Cardiac fibroblast (primary cell): ENCODE results near the gene ACSBG1.

Experiments
- DNase-seq, 2 donors: peaks; one replicate each; pipeline versions ENCODE4 v3.0.0 to v3.0.0-alpha.2; 2010; ENCODE audit warnings: low read depth in 2 of 2
- H3K4me3 ChIP-seq, 2 donors: replicated peaks in 1 of 2; 1 replicate in 1 of 2; 2 replicates in 1 of 2; pipeline ENCODE4 v1.5.1; 2011; ENCODE audit warnings: low read depth in 2 of 2, low read length in 2 of 2, mild to moderate bottlenecking in 2 of 2, moderate library complexity in 1 of 2
- TF ChIP-seq, protein P1 (sequence below): IDR thresholded peaks from one replicate; pipeline ENCODE4 v1.5.1; 2011; ENCODE audit warnings: low read depth, mild to moderate bottlenecking, low read length, inconsistent platforms

Gene ACSBG1

GRCh38 chr15:78179906-78180305, 54.5 kb downstream of the ACSBG1 start:
- TF ChIP-seq, protein P1, sequence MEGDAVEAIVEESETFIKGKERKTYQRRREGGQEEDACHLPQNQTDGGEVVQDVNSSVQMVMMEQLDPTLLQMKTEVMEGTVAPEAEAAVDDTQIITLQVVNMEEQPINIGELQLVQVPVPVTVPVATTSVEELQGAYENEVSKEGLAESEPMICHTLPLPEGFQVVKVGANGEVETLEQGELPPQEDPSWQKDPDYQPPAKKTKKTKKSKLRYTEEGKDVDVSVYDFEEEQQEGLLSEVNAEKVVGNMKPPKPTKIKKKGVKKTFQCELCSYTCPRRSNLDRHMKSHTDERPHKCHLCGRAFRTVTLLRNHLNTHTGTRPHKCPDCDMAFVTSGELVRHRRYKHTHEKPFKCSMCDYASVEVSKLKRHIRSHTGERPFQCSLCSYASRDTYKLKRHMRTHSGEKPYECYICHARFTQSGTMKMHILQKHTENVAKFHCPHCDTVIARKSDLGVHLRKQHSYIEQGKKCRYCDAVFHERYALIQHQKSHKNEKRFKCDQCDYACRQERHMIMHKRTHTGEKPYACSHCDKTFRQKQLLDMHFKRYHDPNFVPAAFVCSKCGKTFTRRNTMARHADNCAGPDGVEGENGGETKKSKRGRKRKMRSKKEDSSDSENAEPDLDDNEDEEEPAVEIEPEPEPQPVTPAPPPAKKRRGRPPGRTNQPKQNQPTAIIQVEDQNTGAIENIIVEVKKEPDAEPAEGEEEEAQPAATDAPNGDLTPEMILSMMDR = no peak
- H3K4me3 ChIP-seq = no peak overlapping the region
- no peak for DNase-seq

DNA sequence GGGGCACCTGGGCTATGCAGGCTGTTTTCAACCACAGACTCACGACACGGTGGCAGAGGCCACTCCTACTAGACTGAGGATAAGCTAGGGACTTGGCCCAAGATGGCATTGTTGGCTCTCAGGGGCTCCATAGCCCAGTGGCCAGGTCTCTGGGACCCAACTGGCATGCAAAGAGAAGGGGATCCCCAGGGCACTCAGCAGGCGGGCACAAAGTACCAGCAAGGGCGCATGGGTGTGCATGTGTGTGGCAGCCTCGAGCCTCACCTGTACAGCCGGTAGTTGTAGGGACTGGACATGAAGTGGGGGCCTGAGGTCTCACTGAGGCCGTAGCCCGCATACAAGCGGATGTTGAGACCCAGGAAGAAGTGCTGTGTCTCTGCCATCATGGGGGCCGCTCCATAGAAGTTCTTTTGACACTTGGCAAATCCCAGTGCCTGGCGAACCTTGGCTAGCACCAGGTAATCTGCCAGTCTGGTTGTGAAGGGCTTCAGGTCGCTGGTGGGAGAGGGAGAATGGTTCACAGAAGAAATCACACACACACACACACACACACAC, 55.0 kb downstream of the ACSBG1 start:
- DNase-seq = no peak
- no peak overlapping the region for H3K4me3 ChIP-seq
- TF ChIP-seq, protein P1 = no peak

DNA sequence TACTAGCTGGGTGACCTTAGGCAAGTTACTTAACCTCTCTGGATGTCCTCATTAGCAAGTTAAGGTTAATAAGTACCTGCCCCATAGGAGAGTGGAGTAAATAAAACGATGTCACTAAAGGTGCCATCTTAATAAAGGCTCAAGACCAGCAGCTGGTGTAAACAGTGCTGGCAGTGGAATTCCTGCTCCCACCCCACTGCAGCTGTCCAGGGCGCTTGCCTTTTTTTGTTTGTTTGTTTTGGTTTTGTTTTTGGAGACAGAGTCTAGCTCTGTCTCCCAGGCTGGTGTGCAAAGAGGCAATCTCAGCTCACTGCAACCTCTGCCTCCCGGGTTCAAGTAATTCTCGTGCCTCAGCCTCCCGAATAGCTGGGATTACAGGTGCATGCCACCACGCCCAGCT, 56.3 kb downstream of the ACSBG1 start:
- no peak for DNase-seq
- TF ChIP-seq, protein P1 = no peak
- no peak overlapping the region for H3K4me3 ChIP-seq

DNA sequence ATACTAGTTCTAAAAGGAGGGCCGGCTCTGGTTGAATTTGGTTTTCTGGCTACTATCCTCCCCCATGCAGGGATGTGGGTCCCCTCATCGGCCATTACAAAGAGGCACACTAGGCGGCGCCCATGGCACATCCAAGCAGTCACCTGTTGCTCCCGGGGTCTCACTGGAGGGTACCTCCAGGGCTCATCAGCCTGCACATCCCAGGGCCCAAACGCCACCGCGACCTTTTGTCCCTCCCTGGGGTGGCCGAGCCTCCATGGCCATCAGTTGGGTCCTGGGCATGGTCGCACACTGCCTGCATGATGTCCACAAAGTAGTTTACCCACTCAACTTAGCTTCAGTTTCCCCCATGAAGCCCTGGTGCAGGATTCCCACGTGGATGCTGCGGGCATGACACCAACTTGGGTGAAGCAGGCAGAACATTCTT, 56.9 kb downstream of the ACSBG1 start:
- peak; percentile 27 to 31 for DNase-seq
- TF ChIP-seq, protein P1 = peak; percentile 76
- no peak overlapping the region for H3K4me3 ChIP-seq

GRCh38 chr15:78175330-78175729, 59.0 kb downstream of the ACSBG1 start:
- TF ChIP-seq, protein P1 = no peak
- no peak overlapping the region for H3K4me3 ChIP-seq
- no peak for DNase-seq

DNA sequence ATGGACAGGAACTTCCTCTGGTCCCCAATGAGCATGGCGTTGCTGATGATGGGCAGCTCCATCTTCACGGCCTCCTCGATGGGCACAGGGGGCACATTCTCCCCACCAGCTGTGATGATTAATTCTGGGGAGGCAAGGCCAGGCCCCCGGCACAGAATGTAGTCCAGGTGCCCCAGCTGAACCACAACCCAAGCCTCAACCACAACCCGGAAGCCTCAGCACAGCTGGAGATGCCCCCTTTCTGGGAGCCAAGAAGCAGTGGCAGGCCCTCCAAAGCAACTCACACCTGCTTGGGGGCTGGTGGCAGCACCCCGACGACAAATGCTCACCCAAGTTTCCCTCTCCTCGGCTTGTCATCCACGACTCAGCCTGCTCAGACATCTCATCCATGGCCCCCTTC, 60.0 kb downstream of the ACSBG1 start:
- H3K4me3 ChIP-seq = no peak overlapping the region
- DNase-seq = no peak
- TF ChIP-seq, protein P1 = no peak

DNA sequence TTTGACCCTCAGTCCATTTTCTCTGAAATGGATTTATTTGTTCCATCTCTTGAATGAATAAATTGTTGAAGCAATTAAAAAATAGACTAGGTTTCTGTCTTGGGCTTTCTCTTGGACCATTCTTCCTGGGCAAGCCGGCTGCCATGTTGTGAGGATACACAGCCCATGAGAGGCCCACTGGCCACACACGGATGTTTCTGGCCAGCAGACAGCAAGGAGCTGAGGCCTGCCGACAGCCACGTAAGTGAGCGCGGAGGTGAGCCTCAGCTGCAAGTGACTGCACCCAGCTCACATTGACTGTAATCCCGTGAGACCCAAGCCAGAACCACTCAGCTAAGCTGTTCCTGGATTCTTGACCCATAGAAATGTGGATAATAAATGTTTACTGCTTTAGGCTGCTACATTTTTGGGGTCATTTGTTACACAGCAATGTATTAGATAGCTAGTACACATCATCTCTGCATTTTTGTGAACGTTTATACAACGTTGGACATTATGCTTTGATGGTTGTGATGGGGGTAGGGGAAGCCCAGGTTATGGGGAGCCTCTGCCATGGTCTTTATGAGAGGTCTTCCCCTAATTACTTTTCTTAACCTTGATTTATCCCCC, 62.4 kb downstream of the ACSBG1 start:
- TF ChIP-seq, protein P1 = no peak
- no peak for DNase-seq
- no peak overlapping the region for H3K4me3 ChIP-seq
